Femur (tissue), 1 donor: ENCODE data around the gene BOD1.
A peak's percentile ranks its signal among the peaks of the same experiment; 100 is the strongest.

Source experiments
- DNase-seq: peaks from one replicate; pipeline ENCODE4 v3.0.0-alpha.2; 2017

The BOD1 gene

GRCh38 chr5:173616577-173617118 is at the start of gene BOD1:
TSS of gene BOD1 (minus strand) at chr5:173616650. CDS start at chr5:173616436, 214 bp downstream.
- DNase-seq, result peak; percentile 99

GRCh38 chr5:173665326-173665725 is 48.9 kb upstream of the BOD1 start:
- DNase-seq, result no peak

- DNase-seq, result peak; percentile 47
Measured at GRCh38 chr5:173664154-173664526, 47.7 kb upstream of the BOD1 start.

- DNase-seq, result no peak
Measured at GRCh38 chr5:173663352-173664153, 47.1 kb upstream of the BOD1 start.

GRCh38 chr5:173662581-173663351 is 46.3 kb upstream of the BOD1 start:
- DNase-seq, result no peak

- no peak for DNase-seq
Measured at GRCh38 chr5:173660481-173661280, 44.2 kb upstream of the BOD1 start.

- no peak for DNase-seq
Measured at GRCh38 chr5:173659423-173659822, 43.0 kb upstream of the BOD1 start.

GRCh38 chr5:173657741-173658356 is 41.4 kb upstream of the BOD1 start:
- DNase-seq, result no peak

- no peak for DNase-seq
Measured at GRCh38 chr5:173655196-173655797, 38.8 kb upstream of the BOD1 start.

- DNase-seq, result no peak
Measured at GRCh38 chr5:173653822-173654523, 37.5 kb upstream of the BOD1 start.

- DNase-seq, result no peak
Measured at GRCh38 chr5:173648308-173648866, 31.9 kb upstream of the BOD1 start.

GRCh38 chr5:173646692-173647091 is 30.2 kb upstream of the BOD1 start:
- DNase-seq, result no peak

GRCh38 chr5:173645890-173646574 is 29.6 kb upstream of the BOD1 start:
- DNase-seq, result no peak

- DNase-seq, result no peak
Measured at GRCh38 chr5:173645437-173645807, 29.0 kb upstream of the BOD1 start.

GRCh38 chr5:173644673-173645436 is 28.4 kb upstream of the BOD1 start:
- no peak for DNase-seq

GRCh38 chr5:173643964-173644363 is 27.5 kb upstream of the BOD1 start:
- no peak for DNase-seq

GRCh38 chr5:173642895-173643481 is 26.5 kb upstream of the BOD1 start:
- DNase-seq, result no peak

- DNase-seq, result no peak
Measured at GRCh38 chr5:173642191-173642816, 25.9 kb upstream of the BOD1 start.
